Stimulated activated CD4-positive, alpha-beta T cell treated with anti-CD3 and anti-CD28 coated beads, Interleukin-15, amount 100 ng/mL, for 1 hour (primary cell): ENCODE results near the gene CDH8.
"Not testable (repeated sequence)": the region's sequence is repeated elsewhere in the genome, so short reads cannot be mapped to it uniquely, and the experiment has no call there.

Experiments
- DNase-seq, 2 donors: peaks; one replicate each; pipeline ENCODE4 v3.0.0-alpha.2; 2020; ENCODE audit warnings: low read depth in 1 of 2, low spot score in 1 of 2

CDH8 gene

GRCh38 chr16:61797961-61798507 lies 238.2 kb downstream of the CDH8 start:
- DNase-seq, result no peak

- no peak for DNase-seq
Observed at GRCh38 chr16:61797296-61797795, 238.9 kb downstream of the CDH8 start.

DNA sequence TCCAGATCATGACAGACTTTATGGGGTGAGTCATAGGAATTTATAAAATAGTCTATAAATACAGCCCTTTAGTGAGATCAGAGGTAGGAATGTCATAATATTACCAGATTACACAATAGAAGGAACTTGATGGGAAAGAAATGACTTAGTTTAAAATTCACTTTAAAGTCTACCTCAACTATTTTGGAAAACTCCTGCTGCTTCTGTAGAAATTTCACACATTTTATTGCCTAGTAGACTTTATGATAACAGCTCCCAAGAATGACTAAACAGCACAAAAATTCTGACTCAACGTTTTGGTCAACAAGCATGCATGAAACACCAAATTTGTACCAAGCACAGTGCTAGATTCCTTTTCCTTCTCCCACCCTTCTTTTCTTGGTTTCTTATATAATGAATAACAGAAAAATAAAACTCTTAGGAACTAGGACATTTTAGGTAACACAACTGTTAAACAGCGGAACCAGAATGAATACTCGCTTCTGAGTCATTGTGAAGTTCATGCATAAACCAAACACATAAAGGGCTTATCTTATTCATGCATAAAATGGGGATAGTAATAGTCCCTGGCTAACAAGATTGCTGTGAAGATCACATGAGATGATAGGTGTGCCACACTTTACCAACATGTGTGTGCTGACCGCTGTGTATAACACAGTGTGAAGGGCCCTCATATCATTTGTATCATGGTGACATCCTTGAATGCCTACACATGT lies 243.9 kb downstream of the CDH8 start:
- DNase-seq, result no peak

GRCh38 chr16:61791464-61791863 lies 244.8 kb downstream of the CDH8 start:
- no peak for DNase-seq

DNA sequence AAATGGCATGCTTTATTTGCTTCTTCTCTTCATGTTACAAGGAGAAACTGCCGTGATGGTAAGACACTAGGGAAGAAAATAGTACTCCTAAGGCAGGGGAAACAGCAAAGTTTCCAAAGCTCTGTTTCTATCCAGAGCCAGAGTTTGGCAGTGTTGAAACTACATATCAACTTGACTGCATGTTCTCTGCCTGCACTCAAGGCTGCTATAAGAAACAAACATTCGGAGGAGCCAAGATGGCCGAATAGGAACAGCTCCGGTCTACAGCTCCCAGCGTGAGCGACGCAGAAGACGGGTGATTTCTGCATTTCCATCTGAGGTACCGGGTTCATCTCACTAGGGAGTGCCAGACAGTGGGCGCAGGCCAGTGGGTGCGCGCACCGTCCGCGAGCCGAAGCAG lies 254.4 kb downstream of the CDH8 start:
- not testable (repeated sequence) for DNase-seq

GRCh38 chr16:61780161-61780560 lies 256.1 kb downstream of the CDH8 start:
- no peak for DNase-seq

GRCh38 chr16:61770301-61770700 lies 265.9 kb downstream of the CDH8 start:
- DNase-seq, result no peak

DNA sequence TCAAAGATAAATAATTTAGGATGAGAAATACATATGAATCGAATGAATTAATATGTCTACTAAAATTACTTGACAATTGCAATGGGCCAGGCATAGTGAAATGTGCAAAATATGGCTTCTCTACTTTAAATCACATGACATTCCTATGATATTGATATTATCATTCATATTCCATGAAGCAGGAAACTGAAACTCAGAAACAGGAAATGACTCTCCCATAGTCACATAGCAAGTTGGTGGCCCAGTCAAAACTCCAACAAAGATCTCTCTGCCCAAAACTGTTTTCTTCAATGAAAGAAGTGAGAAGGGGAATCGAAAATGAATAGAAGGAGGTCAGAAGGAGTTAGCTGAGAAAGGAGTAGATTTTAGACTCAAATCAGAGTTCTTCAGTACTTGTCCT lies 272.2 kb downstream of the CDH8 start:
- DNase-seq, result no peak

DNA sequence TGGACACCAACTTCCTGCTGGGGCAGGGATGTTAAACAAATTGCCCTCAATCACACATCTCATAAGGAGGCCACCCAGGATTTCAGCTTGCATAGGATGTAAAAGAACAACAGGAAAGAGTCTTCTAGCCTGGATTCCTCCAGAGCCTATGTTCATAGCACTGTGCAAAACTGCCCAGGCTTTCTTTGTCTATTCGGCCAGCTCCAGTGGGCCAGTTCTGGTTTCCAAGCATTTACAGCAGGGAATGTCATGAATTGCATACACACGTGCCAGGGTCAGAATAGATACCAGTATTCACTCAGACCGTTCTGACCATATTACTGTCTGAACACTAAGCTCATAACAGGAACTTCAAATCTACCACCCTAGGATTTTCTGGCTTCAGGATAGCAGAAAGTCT lies 273.2 kb downstream of the CDH8 start:
- DNase-seq, result no peak

DNA sequence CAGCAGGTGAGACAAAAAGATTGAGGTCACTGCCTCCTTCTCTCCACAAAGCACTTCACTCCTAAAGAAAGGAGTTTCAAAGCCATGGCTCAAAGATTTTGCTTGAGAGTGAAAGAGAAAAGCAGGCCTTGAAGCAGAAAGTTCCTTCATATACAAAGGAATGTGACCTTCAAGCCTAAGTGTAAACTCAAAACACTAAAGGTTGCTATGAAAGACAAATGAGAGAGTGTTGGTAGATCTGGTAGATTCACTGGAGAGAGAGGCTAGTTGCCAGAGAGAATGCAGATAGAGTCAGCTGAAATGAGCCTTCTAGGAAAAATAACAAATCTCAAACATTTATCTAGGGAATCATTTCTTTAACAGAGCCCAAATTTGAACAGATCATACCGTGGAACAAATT lies 305.2 kb downstream of the CDH8 start:
- DNase-seq, result no peak

DNA sequence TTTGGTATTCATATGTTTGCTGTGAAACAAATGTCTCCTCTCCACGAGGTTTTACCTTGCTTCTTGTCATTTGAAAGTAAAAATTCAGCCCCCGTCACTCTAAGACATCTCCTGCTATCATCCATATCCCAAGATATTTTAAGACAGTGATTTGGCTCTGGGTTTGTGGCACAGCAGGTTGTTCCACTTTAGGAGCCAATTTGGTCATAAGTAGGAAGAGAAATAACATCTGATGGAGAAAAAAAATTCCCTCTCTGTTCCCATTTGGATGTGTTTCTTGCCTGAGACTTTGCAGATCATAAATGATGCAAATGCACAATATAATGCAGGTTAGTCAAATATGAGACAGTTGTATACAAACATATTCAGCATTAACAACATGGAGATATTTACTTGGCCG lies 309.5 kb downstream of the CDH8 start:
- no peak for DNase-seq

DNA sequence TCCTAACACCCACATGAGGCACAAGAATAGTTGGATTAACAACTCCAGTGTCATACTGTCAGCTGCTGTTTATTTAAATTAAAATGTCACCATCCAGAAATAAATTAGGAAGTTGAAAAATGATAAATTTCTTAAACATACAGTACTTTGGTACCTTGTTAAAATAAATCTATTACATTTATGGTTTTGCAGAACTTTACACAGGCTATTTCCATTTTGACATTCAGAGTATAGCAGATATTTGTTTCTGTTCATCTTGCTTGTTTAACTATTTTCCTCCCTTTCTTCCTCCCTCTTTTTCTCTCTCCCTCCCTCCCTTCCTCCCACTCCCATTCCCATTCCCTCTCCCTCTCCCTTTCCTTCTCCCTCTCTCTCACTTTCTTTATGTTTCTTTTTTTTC lies 310.1 kb downstream of the CDH8 start:
- DNase-seq, result no peak

DNA sequence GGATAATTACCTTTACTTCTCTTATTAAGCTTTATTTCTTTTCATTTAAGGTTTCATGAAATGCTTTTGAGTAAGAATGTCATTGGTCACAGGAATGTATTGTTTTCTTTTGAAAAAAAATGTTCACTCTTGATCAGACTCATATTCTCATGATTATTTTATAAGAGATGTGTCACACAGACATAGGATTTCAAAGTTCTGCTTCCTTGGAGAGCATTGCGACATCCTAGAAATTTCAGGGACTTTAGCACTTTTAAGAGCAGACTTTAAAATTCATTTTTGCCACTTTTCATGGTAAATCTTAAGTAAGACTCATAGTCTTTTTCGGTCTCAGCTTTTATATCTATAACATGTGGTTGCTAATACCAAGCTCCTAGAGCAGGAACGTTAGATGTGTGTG lies 314.7 kb downstream of the CDH8 start:
- no peak for DNase-seq

- no peak for DNase-seq
Observed at GRCh38 chr16:61715393-61715792, 320.8 kb downstream of the CDH8 start.

- no peak for DNase-seq
Observed at GRCh38 chr16:61713787-61714186, 322.5 kb downstream of the CDH8 start.

DNA sequence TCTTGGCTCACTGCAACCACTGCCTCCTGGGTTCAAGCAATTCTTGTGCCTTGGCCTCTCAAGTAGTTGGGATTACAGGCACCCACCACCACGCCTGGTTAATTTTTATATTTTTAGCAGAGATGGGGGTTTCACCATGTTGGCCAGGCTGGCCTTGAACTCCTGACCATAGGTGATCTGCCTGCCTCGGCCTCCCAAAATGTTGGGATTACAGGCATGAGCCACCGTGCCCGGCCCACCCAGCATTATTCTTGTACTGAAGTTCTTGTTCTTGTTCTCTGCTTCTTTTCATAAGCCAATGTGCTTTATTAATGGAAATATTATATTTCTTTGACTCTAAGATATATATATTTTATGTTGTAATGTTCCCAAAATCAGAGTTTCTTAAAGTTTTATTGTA lies 336.6 kb downstream of the CDH8 start:
- not testable (repeated sequence) for DNase-seq

- no peak for DNase-seq
Observed at GRCh38 chr16:61684541-61684940, 351.7 kb downstream of the CDH8 start.

- no peak for DNase-seq
Observed at GRCh38 chr16:61681673-61682072, 354.6 kb downstream of the CDH8 start.

- DNase-seq, result no peak
Observed at GRCh38 chr16:61681124-61681523, 355.1 kb downstream of the CDH8 start.

DNA sequence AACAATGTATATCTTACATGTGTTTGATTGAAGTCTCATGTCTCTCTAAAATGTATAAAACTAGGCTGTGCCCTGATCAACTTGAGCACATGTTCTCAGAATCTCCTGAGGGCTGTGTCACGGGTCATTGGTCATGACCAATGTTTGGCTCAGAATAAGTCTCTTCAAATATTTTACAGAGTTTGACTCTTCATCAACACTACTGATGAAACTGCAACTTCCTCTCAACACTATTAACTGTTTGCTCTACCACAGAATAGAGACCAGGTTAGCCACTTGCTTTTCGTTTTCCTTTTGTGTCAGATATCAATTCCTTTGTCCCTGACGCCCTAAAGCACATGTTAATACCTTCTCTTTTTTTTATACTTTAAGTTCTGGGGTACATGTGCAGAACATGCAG lies 358.1 kb downstream of the CDH8 start:
- no peak for DNase-seq

DNA sequence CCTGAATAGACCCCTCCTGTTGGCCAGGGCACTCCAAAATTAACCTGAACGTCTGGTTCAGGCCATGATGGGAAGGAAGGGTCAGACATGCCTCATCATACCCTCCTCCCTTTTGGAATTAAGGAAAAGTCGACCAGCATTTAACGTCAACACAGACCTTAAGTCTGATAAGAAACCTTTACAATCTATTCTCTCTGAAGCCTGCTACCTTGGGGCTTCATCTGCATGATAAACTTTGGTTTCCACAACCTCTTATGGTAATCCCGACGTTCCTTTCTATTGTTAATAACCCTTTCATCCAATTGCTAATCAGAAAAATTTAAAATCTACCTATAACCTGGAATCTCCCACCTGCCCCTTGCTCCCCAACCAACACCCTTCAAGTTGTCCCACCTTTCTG lies 358.5 kb downstream of the CDH8 start:
- DNase-seq, result no peak

DNA sequence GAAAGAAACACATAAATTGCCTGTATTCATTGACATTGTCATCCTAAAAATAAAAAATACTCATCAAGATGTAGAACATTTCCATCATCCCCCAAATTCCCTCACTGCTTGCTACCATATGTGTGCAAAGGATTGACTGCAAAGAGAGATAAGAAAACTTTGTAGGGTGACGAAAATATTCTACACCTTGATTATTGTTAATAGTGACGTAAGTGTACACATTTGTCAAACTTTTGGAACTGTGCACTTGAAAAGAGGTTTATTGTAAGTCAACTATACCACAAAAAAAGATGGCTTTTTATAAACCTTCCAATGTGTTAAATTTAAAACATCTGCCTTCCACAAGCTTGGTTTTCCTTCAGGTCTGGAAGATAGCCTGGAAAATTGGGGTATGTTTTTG lies 359.5 kb downstream of the CDH8 start:
- DNase-seq, result no peak

GRCh38 chr16:61671161-61671560 lies 365.1 kb downstream of the CDH8 start:
- no peak for DNase-seq
